Activated CD8-positive, alpha-beta T cell treated with anti-CD3 and anti-CD28 coated beads for 36 hours (primary cell): ENCODE results near the gene HOXA10. TPM values are rescaled to one million over a fixed set of nuclear protein-coding genes. Genes with fewer than 3 reads are reported as not detected.

Source experiments
- ATAC-seq: fragments of 200-7000 bp; cut with Tn5 transposase; one replicate; pipeline ENCODE4 v1.10.0; 2021; ENCODE audit warnings: mild to moderate bottlenecking, moderate library complexity
- CTCF ChIA-PET: fragments of 350-600 bp; sonication (Branson Sonifier 250); formaldehyde crosslinking; loops from one replicate; lab custom pipeline; 2021; ENCODE audit warnings: antibody characterized with exemption; lab: Charles Lee
- POLR2A ChIA-PET: fragments of 350-600 bp; sonication (Branson Sonifier 250); formaldehyde crosslinking; loops from one replicate; lab custom pipeline; 2021; ENCODE audit warnings: antibody characterized with exemption; lab: Charles Lee
- DNase-seq: peaks from one replicate; pipeline ENCODE4 v3.0.0-alpha.2; 2020
- H3K27ac Mint-ChIP-seq: one replicate; pipeline ENCODE4 v1.8.0; 2021; ENCODE audit warnings: mild to moderate bottlenecking, mixed read lengths
- H3K27me3 Mint-ChIP-seq: one replicate; pipeline ENCODE4 v1.8.0; 2021; ENCODE audit warnings: mixed read lengths
- H3K36me3 Mint-ChIP-seq: one replicate; pipeline ENCODE4 v1.8.0; 2021; ENCODE audit warnings: low read depth, mixed read lengths
- H3K4me1 Mint-ChIP-seq: one replicate; pipeline ENCODE4 v1.8.0; 2021; ENCODE audit warnings: low read depth, mixed read lengths
- H3K4me3 Mint-ChIP-seq: one replicate; pipeline ENCODE4 v1.8.0; 2021; ENCODE audit warnings: mild to moderate bottlenecking, moderate library complexity, mixed read lengths
- H3K9me3 Mint-ChIP-seq: one replicate; pipeline ENCODE4 v1.8.0; 2021; ENCODE audit warnings: mixed read lengths
- CTCF ChIP-seq: fragments of 200-600 bp; IDR thresholded peaks from one replicate; pipeline ENCODE4 v1.8.0; 2022; ENCODE audit warnings: antibody characterized with exemption, mild to moderate bottlenecking
- intact Hi-C: fragments of 100-400 bp; cut with micrococcal nuclease; formaldehyde crosslinking; loops from one replicate; pipeline ENCODE4 v1.10.0; 2022
- total RNA-seq, 2 experiments: library from RNA; stranded (reverse); gene quantifications; one replicate each; pipeline ENCODE4 v1.2.3, GENCODE V29; 2021

The HOXA10 gene
- total RNA-seq, 2 experiments from 2014 or later: not detected

- Mint-ChIP-seq H3K27me3 (peaks cover 26% of the 10 kb centered on the region), H3K9me3 (no peaks in the 10 kb centered on the region)
These were observed 32.8 kb downstream of the HOXA10 start for GRCh38 chr7:27141137-27141922.

DNA sequence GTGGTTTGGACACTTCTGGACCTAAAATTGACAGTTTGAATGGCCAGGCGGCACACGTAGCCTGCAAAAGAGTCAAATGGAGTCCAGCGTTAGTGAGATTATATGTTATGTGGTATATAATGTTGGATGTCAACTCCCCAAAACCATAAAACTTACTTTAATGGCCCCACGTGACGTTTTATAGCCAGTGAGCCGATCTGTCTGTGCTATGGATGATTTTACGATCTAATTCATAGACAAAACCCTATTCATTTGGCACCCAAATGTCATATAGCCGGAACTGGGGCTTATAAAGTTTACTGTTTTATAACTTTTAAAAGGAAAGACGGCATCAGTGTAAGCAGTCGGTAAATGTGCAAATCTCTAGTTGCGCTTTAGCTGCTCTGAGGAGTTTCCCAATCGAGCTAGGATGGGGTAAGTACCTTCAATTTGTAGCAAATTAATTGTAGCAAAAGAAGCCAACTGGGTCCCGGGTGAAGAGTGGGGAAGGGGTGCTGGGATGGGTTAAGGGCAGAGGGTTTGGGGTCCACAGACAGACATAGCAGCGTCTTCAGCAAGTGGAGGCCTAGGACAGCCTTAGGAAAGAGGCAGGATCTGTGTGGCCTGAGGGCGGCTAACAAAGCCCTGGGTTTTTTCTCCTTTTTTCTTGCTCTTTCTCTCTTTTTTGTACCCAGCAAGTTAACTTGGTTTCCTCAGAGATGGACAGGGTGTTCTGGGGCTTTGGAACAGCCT, 33.8 kb downstream of the HOXA10 start:
- ATAC-seq (no peak), DNase-seq (no peak)
- ChIA-PET POLR2A (no interaction called here), CTCF (interaction anchor here (1.7 kb wide), 1 partner anchor 10 kb away, joined by 6 read pairs; no protein-coding TSS in a partner anchor)
- Mint-ChIP-seq H3K4me3 (no peak overlapping the region), H3K9me3 (no peaks in the 10 kb centered on the region), H3K27ac (no peak overlapping the region), H3K36me3 (no peaks in the 10 kb centered on the region), H3K27me3 (peaks cover 29% of the 10 kb centered on the region), H3K4me1 (peaks cover 5% of the 10 kb centered on the region)
- intact Hi-C loops: no loop called here
- TF ChIP-seq CTCF: no peak

More at GRCh38 chr7:27141137-27141922, 32.8 kb downstream of the HOXA10 start:
- H3K36me3 Mint-ChIP-seq: no peaks in the 10 kb centered on the region
- H3K4me3 Mint-ChIP-seq: no peak overlapping the region
- H3K4me1 Mint-ChIP-seq: no peaks in the 10 kb centered on the region
- ATAC-seq (no peak), DNase-seq (no peak)
- intact Hi-C loops: no loop called here
- CTCF ChIA-PET: interaction anchor here (0.9 to 1.7 kb wide), 3 partner anchors 9 to 20 kb away, joined by 3 to 6 read pairs (median 3); no protein-coding TSS in a partner anchor
- POLR2A ChIA-PET: interaction anchor here (0.7 kb wide), 1 partner anchor 52 kb away, joined by 3 read pairs; no protein-coding TSS in a partner anchor
- TF ChIP-seq CTCF: no peak
- H3K27ac Mint-ChIP-seq: no peak overlapping the region

- no peak overlapping the region for H3K27ac Mint-ChIP-seq
- H3K36me3 Mint-ChIP-seq: no peaks in the 10 kb centered on the region
- DNase-seq (no peak), ATAC-seq (no peak)
- H3K4me3 Mint-ChIP-seq: no peak overlapping the region
- ChIA-PET POLR2A (no interaction called here), CTCF (no interaction called here)
- H3K4me1 Mint-ChIP-seq: peaks cover 11% of the 10 kb centered on the region
- peaks cover 26% of the 10 kb centered on the region for H3K27me3 Mint-ChIP-seq
- H3K9me3 Mint-ChIP-seq: no peaks in the 10 kb centered on the region
- intact Hi-C loops: no loop called here
- TF ChIP-seq CTCF: no peak
These were observed 34.6 kb downstream of the HOXA10 start for GRCh38 chr7:27139334-27140125.

- ATAC-seq (no peak), DNase-seq (no peak)
- intact Hi-C loops: no loop called here
- ChIA-PET CTCF (no interaction called here), POLR2A (no interaction called here)
- H3K4me1 Mint-ChIP-seq: peaks cover 17% of the 10 kb centered on the region
- no peak for TF ChIP-seq CTCF
- H3K4me3 Mint-ChIP-seq: no peak overlapping the region
- H3K36me3 Mint-ChIP-seq: no peaks in the 10 kb centered on the region
- H3K27me3 Mint-ChIP-seq: peaks cover 27% of the 10 kb centered on the region
- no peaks in the 10 kb centered on the region for H3K9me3 Mint-ChIP-seq
- no peak overlapping the region for H3K27ac Mint-ChIP-seq
These were observed 35.2 kb downstream of the HOXA10 start for GRCh38 chr7:27138985-27139333.
